ENCODE results near the gene PER3. TPM values are rescaled to one million over a fixed set of nuclear protein-coding genes. Genes with fewer than 3 reads are reported as not detected.

The PER3 gene
- total and polyA plus RNA-seq, 2 experiments from 2014 or later: 1.9 to 2.7 TPM

GRCh38 chr1:7847599-7847998 is 63.5 kb downstream of the PER3 start:
- peaks cover 12% of the 10 kb centered on the region for H3K27me3 ChIP-seq
- WGBS (ENCODE audit: low lambda C conversion rate, missing lambda C conversion rate): 66% methylated on average over 4 of the region's 4 CpGs
- no peaks in the 10 kb centered on the region for H3K79me2 ChIP-seq
- no peak for TF ChIP-seq EZH2 (IDR thresholded peaks at IDR 0.05; ENCODE audit: borderline replicate concordance)
- no peak for TF ChIP-seq CTCF (IDR thresholded peaks at IDR 0.05; ENCODE audit: poor library complexity)
- TF ChIP-seq EZH2phosphoT487 (IDR thresholded peaks at IDR 0.05; ENCODE audit: low read depth, severe bottlenecking, unreplicated experiment): no peak
- H3K27ac ChIP-seq: no peak overlapping the region
- no peak overlapping the region for H3K4me3 ChIP-seq
- no peak overlapping the region for H3K4me2 ChIP-seq
- no peaks in the 10 kb centered on the region for H3K9me3 ChIP-seq (ENCODE audit: low read depth)
- no peak for DNase-seq (ENCODE audit: low spot score)
- H3K36me3 ChIP-seq (replicated peaks; ENCODE audit: insufficient read depth, low read depth): no peaks in the 10 kb centered on the region
- H2AFZ ChIP-seq: no peak overlapping the region
- peaks cover 5% of the 10 kb centered on the region for H3K4me1 ChIP-seq (ENCODE audit: insufficient read depth)
- no peaks in the 10 kb centered on the region for H3K9me2 ChIP-seq (replicated peaks; ENCODE audit: insufficient read depth)
- no peaks in the 10 kb centered on the region for H4K20me1 ChIP-seq (ENCODE audit: insufficient read depth, poor library complexity, severe bottlenecking)

- H3K27me3 ChIP-seq: peaks cover 12% of the 10 kb centered on the region
- H3K9me2 ChIP-seq (replicated peaks; ENCODE audit: insufficient read depth): no peaks in the 10 kb centered on the region
- H4K20me1 ChIP-seq (ENCODE audit: insufficient read depth, poor library complexity, severe bottlenecking): no peaks in the 10 kb centered on the region
- no peak overlapping the region for H3K4me3 ChIP-seq
- H3K9me3 ChIP-seq (ENCODE audit: low read depth): no peaks in the 10 kb centered on the region
- DNase-seq (ENCODE audit: low spot score): no peak
- H3K27ac ChIP-seq: no peak overlapping the region
- WGBS (ENCODE audit: low lambda C conversion rate, missing lambda C conversion rate): 55% methylated on average over 15 of the region's 15 CpGs
- H3K4me2 ChIP-seq: no peak overlapping the region
- TF ChIP-seq EZH2 (IDR thresholded peaks at IDR 0.05; ENCODE audit: borderline replicate concordance) (no peak), CTCF (IDR thresholded peaks at IDR 0.05; ENCODE audit: poor library complexity) (no peak), EZH2phosphoT487 (IDR thresholded peaks at IDR 0.05; ENCODE audit: low read depth, severe bottlenecking, unreplicated experiment) (no peak)
- peaks cover 5% of the 10 kb centered on the region for H3K4me1 ChIP-seq (ENCODE audit: insufficient read depth)
- no peaks in the 10 kb centered on the region for H3K36me3 ChIP-seq (replicated peaks; ENCODE audit: insufficient read depth, low read depth)
- no peaks in the 10 kb centered on the region for H3K79me2 ChIP-seq
- H2AFZ ChIP-seq: no peak overlapping the region
Measured at GRCh38 chr1:7850786-7851185, 66.7 kb downstream of the PER3 start.

DNA sequence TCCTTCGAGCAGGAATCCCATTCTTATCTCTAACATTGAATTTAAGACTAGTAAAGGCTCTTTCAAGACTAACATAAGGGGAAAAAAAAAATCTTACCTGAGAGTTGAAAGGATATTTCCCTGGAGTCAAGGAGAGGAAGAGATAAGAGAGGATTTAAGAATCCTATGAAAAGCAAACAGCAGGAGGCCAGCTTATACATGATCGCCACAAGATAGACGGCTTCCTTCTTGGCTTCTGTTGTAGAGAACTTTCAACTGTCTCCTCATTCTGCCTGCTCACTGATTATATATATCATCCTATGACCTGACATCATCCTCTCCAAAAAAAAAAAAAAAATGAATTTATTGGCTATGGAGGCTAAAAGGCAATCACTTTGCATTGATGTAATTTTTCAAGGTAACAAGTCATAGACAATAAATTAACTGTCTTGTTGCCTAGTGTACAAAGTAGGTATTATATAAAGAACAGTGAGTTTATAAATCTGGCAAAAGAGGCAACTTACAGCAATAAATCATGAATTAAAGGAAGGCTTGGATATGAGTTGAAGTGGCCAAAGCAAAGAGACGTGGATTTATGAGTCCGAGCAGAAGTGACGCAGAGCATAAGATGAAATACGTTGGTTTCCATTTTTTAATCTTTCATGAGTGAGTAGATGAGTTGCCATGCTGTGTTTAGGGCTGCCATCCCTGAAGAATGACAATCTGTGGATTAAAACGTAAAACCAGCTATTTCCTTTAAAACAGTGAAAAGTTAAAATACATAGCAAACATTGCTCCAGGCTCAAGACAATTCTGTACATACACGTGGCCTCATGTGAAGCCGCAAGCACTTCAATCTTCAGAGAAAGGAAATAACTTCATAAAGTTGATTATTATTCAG is 69.0 kb downstream of the PER3 start, which contains the start of gene UTS2:
Gene UTS2 (minus strand): TSS at position 262 of the 880 bp plus-strand sequence. CDS start 62 bp downstream, at position 200.
- Histone ChIP-seq H3K36me3 (replicated peaks; ENCODE audit: insufficient read depth, low read depth) (no peaks in the 10 kb centered on the region), H3K79me2 (no peaks in the 10 kb centered on the region), H3K9me2 (replicated peaks; ENCODE audit: insufficient read depth) (no peaks in the 10 kb centered on the region), H3K9me3 (ENCODE audit: low read depth) (no peaks in the 10 kb centered on the region), H4K20me1 (ENCODE audit: insufficient read depth, poor library complexity, severe bottlenecking) (no peaks in the 10 kb centered on the region), H3K27ac (no peak within 1 kb of the TSS), H3K27me3 (peaks cover 12% of the 10 kb centered on the region), H3K4me1 (ENCODE audit: insufficient read depth) (peaks cover 5% of the 10 kb centered on the region), H2AFZ (no peak within 1 kb of the TSS), H3K4me2 (no peak within 1 kb of the TSS), H3K4me3 (no peak within 1 kb of the TSS)
- 44% methylated on average over 10 of the region's 10 CpGs for WGBS (ENCODE audit: low lambda C conversion rate, missing lambda C conversion rate)
- TF ChIP-seq CTCF (IDR thresholded peaks at IDR 0.05; ENCODE audit: poor library complexity) (no peak), EZH2phosphoT487 (IDR thresholded peaks at IDR 0.05; ENCODE audit: low read depth, severe bottlenecking, unreplicated experiment) (peak; percentile 53)
- DNase-seq (ENCODE audit: low spot score): no peak
